Calu3 (cell line): ENCODE data around the gene ALDH4A1. TPM values are rescaled to one million over a fixed set of nuclear protein-coding genes. Genes with fewer than 3 reads are reported as not detected.

Source experiments
- BruUV-seq: library from RNA; stranded (reverse); fragments of 400-500 nt; replicated peaks from 2 replicates; lab custom pipeline; 2021; lab: Mats Ljungman, UMichigan
- CTCF ChIA-PET: fragments of 300-600 bp; sonication (Branson Sonifier 250); formaldehyde crosslinking; loops from one replicate; lab custom pipeline; 2022; ENCODE audit warnings: antibody characterized with exemption; lab: Charles Lee
- DNase-seq: peaks from one replicate; pipeline ENCODE4 v3.0.0; 2022
- H3K27ac Mint-ChIP-seq: one replicate; pipeline ENCODE4 v1.8.0; 2022; ENCODE audit warnings: mixed read lengths; ENCODE audit not compliant: unreplicated experiment
- H3K27me3 Mint-ChIP-seq: one replicate; pipeline ENCODE4 v1.8.0; 2022; ENCODE audit warnings: mixed read lengths; ENCODE audit not compliant: unreplicated experiment
- H3K36me3 Mint-ChIP-seq: one replicate; pipeline ENCODE4 v1.8.0; 2022; ENCODE audit warnings: mild to moderate bottlenecking, moderate library complexity, mixed read lengths; ENCODE audit not compliant: insufficient read depth, unreplicated experiment
- H3K4me1 Mint-ChIP-seq: one replicate; pipeline ENCODE4 v1.8.0; 2022; ENCODE audit warnings: mild to moderate bottlenecking, low read depth, mixed read lengths; ENCODE audit not compliant: unreplicated experiment
- H3K4me3 Mint-ChIP-seq: one replicate; pipeline ENCODE4 v1.8.0; 2022; ENCODE audit warnings: mild to moderate bottlenecking, low read depth, moderate library complexity, mixed read lengths; ENCODE audit not compliant: unreplicated experiment
- H3K9me3 Mint-ChIP-seq: one replicate; pipeline ENCODE4 v1.8.0; 2022; ENCODE audit warnings: low read depth, mixed read lengths; ENCODE audit not compliant: unreplicated experiment
- intact Hi-C: fragments of 100-400 bp; cut with micrococcal nuclease; formaldehyde crosslinking; loops from one replicate; pipeline ENCODE4 v1.10.0; 2022; ENCODE audit not compliant: unreplicated experiment
- total RNA-seq: library from RNA; stranded (reverse); gene quantifications from 2 replicates; pipeline ENCODE4 v1.2.3, GENCODE V29; 2022
- TF ChIP-seq, protein P1 (sequence below): fragments of 200-600 bp; IDR thresholded peaks from one replicate; pipeline ENCODE4 v1.8.0; 2022; ENCODE audit warnings: antibody characterized with exemption; ENCODE audit not compliant: unreplicated experiment

ALDH4A1 gene
- total RNA-seq, 1 experiment from 2014 or later, result 10.7 TPM

DNA sequence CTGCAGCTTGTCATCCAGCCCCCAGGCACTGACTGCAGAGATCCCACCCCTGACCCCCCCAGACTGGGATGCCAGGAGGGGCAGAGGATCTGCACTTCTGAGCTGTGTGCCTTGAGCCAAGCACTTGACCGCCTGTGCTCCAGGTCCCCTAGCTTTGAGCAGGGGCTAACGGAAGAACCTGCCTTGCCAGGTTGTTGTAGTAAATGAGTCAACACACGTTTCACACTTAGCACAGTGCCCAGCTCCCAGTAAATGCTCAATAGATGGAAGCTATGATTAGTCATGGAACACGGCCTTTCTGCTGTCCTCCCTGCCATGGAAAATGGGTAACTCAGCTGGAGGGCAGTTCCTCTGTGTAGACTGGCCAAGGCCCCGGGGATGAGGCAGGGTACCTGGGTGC is 30.0 kb upstream of the ALDH4A1 start:
- H3K9me3 Mint-ChIP-seq, result no peaks in the 10 kb centered on the region
- TF ChIP-seq, protein P1, sequence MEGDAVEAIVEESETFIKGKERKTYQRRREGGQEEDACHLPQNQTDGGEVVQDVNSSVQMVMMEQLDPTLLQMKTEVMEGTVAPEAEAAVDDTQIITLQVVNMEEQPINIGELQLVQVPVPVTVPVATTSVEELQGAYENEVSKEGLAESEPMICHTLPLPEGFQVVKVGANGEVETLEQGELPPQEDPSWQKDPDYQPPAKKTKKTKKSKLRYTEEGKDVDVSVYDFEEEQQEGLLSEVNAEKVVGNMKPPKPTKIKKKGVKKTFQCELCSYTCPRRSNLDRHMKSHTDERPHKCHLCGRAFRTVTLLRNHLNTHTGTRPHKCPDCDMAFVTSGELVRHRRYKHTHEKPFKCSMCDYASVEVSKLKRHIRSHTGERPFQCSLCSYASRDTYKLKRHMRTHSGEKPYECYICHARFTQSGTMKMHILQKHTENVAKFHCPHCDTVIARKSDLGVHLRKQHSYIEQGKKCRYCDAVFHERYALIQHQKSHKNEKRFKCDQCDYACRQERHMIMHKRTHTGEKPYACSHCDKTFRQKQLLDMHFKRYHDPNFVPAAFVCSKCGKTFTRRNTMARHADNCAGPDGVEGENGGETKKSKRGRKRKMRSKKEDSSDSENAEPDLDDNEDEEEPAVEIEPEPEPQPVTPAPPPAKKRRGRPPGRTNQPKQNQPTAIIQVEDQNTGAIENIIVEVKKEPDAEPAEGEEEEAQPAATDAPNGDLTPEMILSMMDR, result no peak
- peaks cover 8% of the 10 kb centered on the region for H3K36me3 Mint-ChIP-seq
- BruUV-seq, result no TSS peak
- CTCF ChIA-PET, result interaction anchor here (1.1 kb wide), 1 partner anchor 19 kb away, joined by 10 read pairs; no protein-coding TSS in a partner anchor
- no peak overlapping the region for H3K27ac Mint-ChIP-seq
- peak; percentile 37 for DNase-seq
- H3K4me3 Mint-ChIP-seq, result no peak overlapping the region
- intact Hi-C loops, result no loop called here
- H3K4me1 Mint-ChIP-seq, result peaks cover 15% of the 10 kb centered on the region
- H3K27me3 Mint-ChIP-seq, result no peaks in the 10 kb centered on the region

DNA sequence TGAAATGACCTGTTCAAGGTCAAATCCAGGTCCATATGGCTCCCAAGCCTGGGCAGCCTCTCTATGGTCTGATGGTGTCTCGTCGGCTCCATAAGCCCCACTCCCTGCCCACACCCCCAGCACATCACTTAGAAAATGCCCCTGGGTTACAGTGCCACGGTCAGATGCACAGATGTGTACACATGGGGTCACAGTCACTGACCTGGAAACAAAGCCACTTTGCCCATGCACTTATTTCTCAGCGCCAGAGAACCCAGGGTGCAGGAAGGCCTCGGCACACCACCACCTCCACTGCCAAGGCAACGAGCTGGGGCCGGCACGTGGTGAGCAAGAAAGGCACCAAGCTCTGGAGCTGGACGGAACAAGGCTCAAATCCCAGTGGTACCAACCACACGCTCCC is 29.4 kb upstream of the ALDH4A1 start:
- Mint-ChIP-seq H3K4me3 (no peak overlapping the region), H3K9me3 (no peaks in the 10 kb centered on the region), H3K27me3 (no peaks in the 10 kb centered on the region), H3K4me1 (peaks cover 15% of the 10 kb centered on the region), H3K27ac (peak overlapping the region; percentile 20), H3K36me3 (peaks cover 8% of the 10 kb centered on the region)
- TF ChIP-seq, protein P1, result no peak
- no peak for DNase-seq
- BruUV-seq, result no TSS peak
- intact Hi-C loops, result no loop called here
- CTCF ChIA-PET, result interaction anchor here (1.1 kb wide), 1 partner anchor 19 kb away, joined by 10 read pairs; no protein-coding TSS in a partner anchor

DNA sequence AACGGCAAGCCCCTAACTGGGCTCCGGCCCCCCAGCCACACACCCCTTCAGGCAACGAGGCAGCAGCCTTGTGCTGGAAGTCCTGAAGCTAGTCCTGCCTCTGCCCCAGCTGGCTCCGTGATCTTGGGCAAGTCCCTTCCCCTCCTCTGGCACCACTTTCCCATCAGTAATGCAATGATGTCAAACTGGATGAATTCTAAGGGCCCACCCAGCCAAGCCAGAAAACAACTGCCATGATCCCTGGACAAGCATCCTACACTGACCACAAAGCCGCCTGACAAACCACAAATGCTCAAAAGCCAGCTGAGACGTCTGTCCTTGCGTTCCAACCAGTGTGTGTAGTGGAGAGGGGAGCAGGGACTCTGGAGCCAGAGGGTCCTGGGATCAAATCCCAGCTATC is 27.3 kb upstream of the ALDH4A1 start:
- no peak overlapping the region for H3K27ac Mint-ChIP-seq
- H3K4me1 Mint-ChIP-seq, result peaks cover 15% of the 10 kb centered on the region
- no TSS peak for BruUV-seq
- no peak overlapping the region for H3K4me3 Mint-ChIP-seq
- CTCF ChIA-PET, result no interaction called here
- H3K27me3 Mint-ChIP-seq, result no peaks in the 10 kb centered on the region
- TF ChIP-seq, protein P1, result no peak
- no peaks in the 10 kb centered on the region for H3K9me3 Mint-ChIP-seq
- peaks cover 12% of the 10 kb centered on the region for H3K36me3 Mint-ChIP-seq
- no peak for DNase-seq
- intact Hi-C loops, result no loop called here

DNA sequence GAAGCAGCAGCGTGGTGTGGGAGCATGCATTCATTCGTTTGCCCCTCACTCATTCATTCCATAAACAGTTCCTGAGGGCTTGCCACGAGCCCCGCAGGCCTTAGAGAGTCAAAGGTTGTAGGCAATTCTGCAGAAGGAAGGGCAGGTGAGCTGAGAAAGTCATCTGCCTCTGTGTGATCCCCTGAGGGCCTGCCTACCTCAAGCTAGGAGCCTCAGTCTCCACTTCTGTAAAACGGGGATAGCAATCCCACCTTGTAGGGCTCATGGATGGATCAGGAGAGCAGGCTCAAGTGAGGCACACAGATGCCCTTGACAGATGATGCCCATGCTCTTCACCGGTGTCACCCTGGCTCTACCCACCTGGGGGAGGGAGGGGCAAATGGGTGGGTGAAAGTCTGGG is 26.6 kb upstream of the ALDH4A1 start:
- TF ChIP-seq, protein P1, result no peak
- Mint-ChIP-seq H3K27me3 (no peaks in the 10 kb centered on the region), H3K36me3 (peaks cover 12% of the 10 kb centered on the region), H3K9me3 (no peaks in the 10 kb centered on the region), H3K4me1 (peaks cover 15% of the 10 kb centered on the region), H3K4me3 (no peak overlapping the region), H3K27ac (no peak overlapping the region)
- intact Hi-C loops, result no loop called here
- no peak for DNase-seq
- CTCF ChIA-PET, result no interaction called here
- BruUV-seq, result no TSS peak
